Pericardium fibroblast (primary cell): ENCODE results near the gene ESR2. TPM values are rescaled to one million over a fixed set of nuclear protein-coding genes. Genes with fewer than 3 reads are reported as not detected.

Experiments used
- total RNA-seq: library from RNA; depleted of rRNA; stranded (reverse); fragments of >200 nt; gene quantifications from 2 replicates; pipeline ENCODE4 v1.2.3, GENCODE V29; 2015

Gene ESR2
- total RNA-seq, result 0.26 TPM in 1 of 2 replicates, not detected in the other

GRCh38 chr14:64293976-64294671 lies at the start of gene ESR2:
Gene ESR2 (minus strand): TSS chr14:64294371. CDS start chr14:64282985, 11,386 bp downstream.

Other genes with a start within 250 kb of the ESR2 start
- 21.9 and 31.2 TPM in 2 replicates for gene MTHFD1, start 94.0 kb upstream of the ESR2 start, total RNA-seq
- 0.09 and 0.70 TPM in 2 replicates for gene AKAP5, start 171.1 kb upstream of the ESR2 start, total RNA-seq
- 3.5 and 5.0 TPM in 2 replicates for gene ZBTB25, start 209.5 kb upstream of the ESR2 start, total RNA-seq
- 23.8 and 33.4 TPM in 2 replicates for gene ZBTB1, start 210.4 kb upstream of the ESR2 start, total RNA-seq
- 4.8 and 23.0 TPM in 2 replicates for gene HSPA2, start 246.4 kb upstream of the ESR2 start, total RNA-seq